PC-9 (cell line): ENCODE results near the gene LRRTM3. TPM values are rescaled to one million over a fixed set of nuclear protein-coding genes. Genes with fewer than 3 reads are reported as not detected.

Source experiments
- BruUV-seq: library from RNA; stranded (reverse); fragments of 400-500 nt; replicated peaks from 2 replicates; lab custom pipeline; 2021; lab: Mats Ljungman, UMichigan
- CTCF ChIA-PET: fragments of 300-600 bp; sonication (Branson Sonifier 250); formaldehyde crosslinking; loops from one replicate; lab custom pipeline; 2022; ENCODE audit warnings: antibody characterized with exemption; lab: Charles Lee
- POLR2A ChIA-PET: fragments of 300-600 bp; sonication (Branson Sonifier 250); formaldehyde crosslinking; loops from one replicate; lab custom pipeline; 2022; ENCODE audit warnings: antibody characterized with exemption; ENCODE audit not compliant: unreplicated experiment; lab: Charles Lee
- DNase-seq, 2 experiments: peaks; one replicate each; pipeline versions ENCODE4 v3.0.0 to v3.0.0-alpha.2; 2015 to 2022; ENCODE audit warnings: mixed read lengths in 1 of 2
- H2AFZ ChIP-seq: fragments of 200-600 bp; sonication (generic); 2 replicates; pipeline ENCODE4 v1.8.1; 2017; ENCODE audit warnings: antibody characterized with exemption
- H3F3A ChIP-seq: fragments of 200-600 bp; sonication (generic); 2 replicates; pipeline ENCODE4 v1.8.1; 2017; ENCODE audit warnings: antibody characterized with exemption, mild to moderate bottlenecking, low read depth; ENCODE audit not compliant: insufficient read depth
- H3K27ac ChIP-seq: fragments of 200-600 bp; sonication (generic); 2 replicates; pipeline ENCODE4 v1.6.1; 2016; ENCODE audit warnings: mixed run types
- H3K27me3 ChIP-seq: fragments of 200-600 bp; sonication (generic); 2 replicates; pipeline ENCODE4 v1.6.1; 2016; ENCODE audit warnings: low read depth, mixed run types; ENCODE audit not compliant: insufficient read depth
- H3K36me3 ChIP-seq: fragments of 200-600 bp; sonication (generic); 2 replicates; pipeline ENCODE4 v1.6.1; 2016; ENCODE audit warnings: low read depth, mixed run types
- H3K4me1 ChIP-seq: fragments of 200-600 bp; sonication (generic); replicated peaks from 2 replicates; pipeline ENCODE4 v1.6.1; 2016; ENCODE audit warnings: mixed run types; ENCODE audit not compliant: insufficient read depth
- H3K4me2 ChIP-seq: fragments of 200-600 bp; sonication (generic); 2 replicates; pipeline ENCODE4 v1.6.1; 2017; ENCODE audit warnings: mixed run types
- H3K4me3 ChIP-seq: fragments of 200-600 bp; sonication (generic); 2 replicates; pipeline ENCODE4 v1.6.1; 2016; ENCODE audit warnings: mixed run types
- H3K79me2 ChIP-seq: fragments of 200-600 bp; sonication (generic); 2 replicates; pipeline ENCODE4 v1.6.1; 2017; ENCODE audit warnings: low read depth, mixed run types
- H3K9me2 ChIP-seq: fragments of 200-600 bp; sonication (generic); 2 replicates; pipeline ENCODE4 v1.8.1; 2017; ENCODE audit warnings: mild to moderate bottlenecking; ENCODE audit not compliant: insufficient read depth
- H3K9me3 ChIP-seq: fragments of 200-600 bp; sonication (generic); 2 replicates; pipeline ENCODE4 v1.8.1; 2016; ENCODE audit warnings: low read depth; ENCODE audit not compliant: insufficient read depth
- H4K20me1 ChIP-seq: fragments of 200-600 bp; sonication (generic); 2 replicates; pipeline ENCODE4 v1.8.1; 2017; ENCODE audit not compliant: insufficient read depth
- EZH2 ChIP-seq: fragments of 200-600 bp; sonication (generic); IDR thresholded peaks from 2 replicates; pipeline ENCODE4 v1.8.0; 2017; ENCODE audit warnings: antibody characterized with exemption, low read depth
- intact Hi-C: fragments of 100-400 bp; cut with micrococcal nuclease; formaldehyde crosslinking; loops from one replicate; pipeline ENCODE4 v1.10.0; 2022; ENCODE audit not compliant: unreplicated experiment
- total RNA-seq: library from RNA; stranded (reverse); gene quantifications from 2 replicates; pipeline ENCODE4 v1.2.3, GENCODE V29; 2021
- TF ChIP-seq, protein P1 (sequence below): fragments of 200-600 bp; sonication (generic); conservative IDR thresholded peaks from 2 replicates; pipeline ENCODE4 v1.6.1; 2017; ENCODE audit warnings: mixed run types, antibody characterized with exemption, mild to moderate bottlenecking, moderate library complexity

The LRRTM3 gene
- total RNA-seq, 1 experiment from 2014 or later, result not detected

DNA sequence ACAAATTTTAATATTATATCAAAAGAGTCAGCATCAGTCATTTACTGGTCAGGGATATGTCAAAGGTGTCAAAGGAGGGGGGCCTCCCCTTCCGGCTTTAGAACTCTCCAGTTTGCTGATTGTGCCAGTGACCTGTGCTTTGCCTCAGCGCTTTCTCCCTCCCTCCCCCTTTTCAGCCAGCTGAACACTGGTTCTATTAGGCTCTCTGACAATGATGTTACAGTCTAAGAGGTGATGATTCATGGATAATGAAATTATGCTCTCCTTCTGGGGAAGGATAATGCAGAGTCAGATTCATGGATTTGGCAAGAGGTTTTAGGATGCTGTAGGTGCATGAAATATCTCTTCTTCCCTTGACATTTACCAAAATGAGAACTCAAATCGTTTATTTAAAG, 6.1 kb downstream of the LRRTM3 start:
- H3K4me2 ChIP-seq, result no peak overlapping the region
- ChIA-PET POLR2A (no interaction called here), CTCF (interaction anchor here (0.5 kb wide), 2 partner anchors 802 to 961 kb away, joined by 4 to 7 read pairs; no protein-coding TSS in a partner anchor)
- no peaks in the 10 kb centered on the region for H3K79me2 ChIP-seq
- no peaks in the 10 kb centered on the region for H3K36me3 ChIP-seq
- intact Hi-C loops, result loop anchor here (2.0 to 10.0 kb wide), 3 partner anchors 590 to 849 kb away; no protein-coding TSS in a partner anchor
- H3K4me1 ChIP-seq, result no peaks in the 10 kb centered on the region
- no peak overlapping the region for H2AFZ ChIP-seq
- no peak overlapping the region for H3K4me3 ChIP-seq
- H3K27me3 ChIP-seq, result no peaks in the 10 kb centered on the region; the same call in 1 of the 2 replicates
- no peaks in the 10 kb centered on the region for H4K20me1 ChIP-seq
- no TSS peak for BruUV-seq
- TF ChIP-seq, protein P1, sequence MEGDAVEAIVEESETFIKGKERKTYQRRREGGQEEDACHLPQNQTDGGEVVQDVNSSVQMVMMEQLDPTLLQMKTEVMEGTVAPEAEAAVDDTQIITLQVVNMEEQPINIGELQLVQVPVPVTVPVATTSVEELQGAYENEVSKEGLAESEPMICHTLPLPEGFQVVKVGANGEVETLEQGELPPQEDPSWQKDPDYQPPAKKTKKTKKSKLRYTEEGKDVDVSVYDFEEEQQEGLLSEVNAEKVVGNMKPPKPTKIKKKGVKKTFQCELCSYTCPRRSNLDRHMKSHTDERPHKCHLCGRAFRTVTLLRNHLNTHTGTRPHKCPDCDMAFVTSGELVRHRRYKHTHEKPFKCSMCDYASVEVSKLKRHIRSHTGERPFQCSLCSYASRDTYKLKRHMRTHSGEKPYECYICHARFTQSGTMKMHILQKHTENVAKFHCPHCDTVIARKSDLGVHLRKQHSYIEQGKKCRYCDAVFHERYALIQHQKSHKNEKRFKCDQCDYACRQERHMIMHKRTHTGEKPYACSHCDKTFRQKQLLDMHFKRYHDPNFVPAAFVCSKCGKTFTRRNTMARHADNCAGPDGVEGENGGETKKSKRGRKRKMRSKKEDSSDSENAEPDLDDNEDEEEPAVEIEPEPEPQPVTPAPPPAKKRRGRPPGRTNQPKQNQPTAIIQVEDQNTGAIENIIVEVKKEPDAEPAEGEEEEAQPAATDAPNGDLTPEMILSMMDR, result no peak
- no peak for TF ChIP-seq EZH2
- DNase-seq, result no peak
- no peaks in the 10 kb centered on the region for H3K9me3 ChIP-seq
- H3K9me2 ChIP-seq, result no peaks in the 10 kb centered on the region
- no peak overlapping the region for H3K27ac ChIP-seq
- H3F3A ChIP-seq, result no peaks in the 10 kb centered on the region

DNA sequence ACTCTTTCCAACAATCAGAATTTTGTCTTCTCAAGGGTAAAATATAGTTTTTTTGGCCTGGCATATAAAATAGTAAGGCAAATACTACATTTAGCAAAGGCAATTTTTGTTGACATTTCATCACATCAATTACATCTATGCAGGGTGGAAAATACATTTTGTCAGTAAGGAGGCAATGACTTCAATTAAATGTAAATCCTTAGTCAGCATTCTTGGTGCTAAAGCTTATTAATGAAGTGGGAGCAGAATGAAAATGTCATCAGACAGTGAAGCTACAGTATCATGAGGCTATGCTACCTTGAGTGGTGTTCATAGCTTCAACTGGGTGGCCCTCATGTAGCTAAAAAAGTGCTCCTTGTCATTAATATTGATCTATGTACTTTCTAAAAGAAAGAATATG, 8.9 kb downstream of the LRRTM3 start:
- ChIA-PET CTCF (interaction anchor here (1.1 kb wide), 1 partner anchor 9 kb away, joined by 3 read pairs; the partner anchor contains the start of gene LRRTM3), POLR2A (no interaction called here)
- intact Hi-C loops, result loop anchor here (5.0 to 10.0 kb wide), 2 partner anchors 588 to 630 kb away; no protein-coding TSS in a partner anchor
- Histone ChIP-seq H3K36me3 (no peaks in the 10 kb centered on the region), H3F3A (no peaks in the 10 kb centered on the region), H3K4me1 (no peaks in the 10 kb centered on the region), H3K27me3 (no peaks in the 10 kb centered on the region), H3K9me2 (no peaks in the 10 kb centered on the region), H3K4me2 (no peak overlapping the region), H3K4me3 (no peak overlapping the region), H2AFZ (no peak overlapping the region), H3K27ac (no peak overlapping the region), H3K9me3 (no peaks in the 10 kb centered on the region), H4K20me1 (no peaks in the 10 kb centered on the region), H3K79me2 (no peaks in the 10 kb centered on the region)
- DNase-seq, result no peak
- no TSS peak for BruUV-seq
- TF ChIP-seq, protein P1, result no peak
- no peak for TF ChIP-seq EZH2

DNA sequence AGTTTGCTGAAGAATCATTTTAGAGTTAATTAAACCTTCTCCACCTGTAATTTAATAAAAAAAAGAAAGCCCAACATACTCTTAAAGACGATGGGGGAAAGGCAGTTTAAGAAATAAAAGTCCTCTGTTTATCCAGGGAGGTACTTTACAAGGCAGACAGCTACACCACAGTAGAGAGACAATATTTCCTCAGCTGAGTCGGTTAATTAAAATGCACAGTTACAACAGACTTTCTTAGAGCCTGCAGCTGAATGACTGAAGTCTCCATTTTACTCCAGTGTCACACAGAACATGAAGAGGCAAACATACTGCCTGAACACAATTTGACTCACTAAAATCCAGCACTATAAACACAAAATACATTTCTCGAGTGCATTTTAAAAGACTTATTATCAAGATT, 15.1 kb downstream of the LRRTM3 start:
- Histone ChIP-seq H3K4me2 (no peak overlapping the region), H4K20me1 (no peaks in the 10 kb centered on the region), H3F3A (no peaks in the 10 kb centered on the region), H3K9me2 (no peaks in the 10 kb centered on the region), H3K4me3 (no peak overlapping the region), H2AFZ (no peak overlapping the region), H3K27me3 (no peaks in the 10 kb centered on the region), H3K27ac (no peak overlapping the region), H3K9me3 (no peaks in the 10 kb centered on the region), H3K36me3 (no peaks in the 10 kb centered on the region), H3K79me2 (no peaks in the 10 kb centered on the region), H3K4me1 (no peaks in the 10 kb centered on the region)
- DNase-seq, result no peak
- no TSS peak for BruUV-seq
- no peak for TF ChIP-seq EZH2
- TF ChIP-seq, protein P1, result no peak
- intact Hi-C loops, result no loop called here
- CTCF ChIA-PET, result no interaction called here
- POLR2A ChIA-PET, result no interaction called here
